HG03060 (cell line): ENCODE measurements around the gene CYS1.
A peak's percentile ranks its signal among the peaks of the same experiment; 100 is the strongest.

Source experiments
- ATAC-seq: cut with Tn5 transposase; IDR thresholded peaks from one replicate; pipeline ENCODE4 v1.9.1; 2021; ENCODE audit warnings: low read depth, moderate number of reproducible peaks; ENCODE audit not compliant: unreplicated experiment

CYS1 gene

GRCh38 chr2:10073706-10074105, 6.5 kb downstream of the CYS1 start:
- ATAC-seq: no peak

GRCh38 chr2:10072656-10073480, 7.3 kb downstream of the CYS1 start:
- peak; percentile 68 for ATAC-seq

- no peak for ATAC-seq
Observed at GRCh38 chr2:10071595-10071994, 8.6 kb downstream of the CYS1 start.

- no peak for ATAC-seq
Observed at GRCh38 chr2:10071176-10071575, 9.0 kb downstream of the CYS1 start.

GRCh38 chr2:10067881-10068280, 12.3 kb downstream of the CYS1 start:
- no peak for ATAC-seq

- ATAC-seq: no peak
Observed at GRCh38 chr2:10067330-10067729, 12.9 kb downstream of the CYS1 start.

GRCh38 chr2:10065773-10066055, 14.5 kb downstream of the CYS1 start:
- no peak for ATAC-seq

- no peak for ATAC-seq
Observed at GRCh38 chr2:10064932-10065772, 15.1 kb downstream of the CYS1 start.

- ATAC-seq: no peak
Observed at GRCh38 chr2:10063566-10063965, 16.6 kb downstream of the CYS1 start.

GRCh38 chr2:10062931-10063365, 17.3 kb downstream of the CYS1 start:
- ATAC-seq: no peak

GRCh38 chr2:10061221-10061925, 18.8 kb downstream of the CYS1 start:
- ATAC-seq: no peak

- no peak for ATAC-seq
Observed at GRCh38 chr2:10059552-10060335, 20.5 kb downstream of the CYS1 start.

- no peak for ATAC-seq
Observed at GRCh38 chr2:10059016-10059351, 21.2 kb downstream of the CYS1 start.

- ATAC-seq: no peak
Observed at GRCh38 chr2:10058251-10059015, 21.8 kb downstream of the CYS1 start.

GRCh38 chr2:10057231-10058107, 22.7 kb downstream of the CYS1 start:
- ATAC-seq: no peak

- no peak for ATAC-seq
Observed at GRCh38 chr2:10056439-10056838, 23.8 kb downstream of the CYS1 start.

GRCh38 chr2:10054976-10055375, 25.2 kb downstream of the CYS1 start:
- ATAC-seq: no peak

- no peak for ATAC-seq
Observed at GRCh38 chr2:10054424-10054823, 25.8 kb downstream of the CYS1 start.

GRCh38 chr2:10053351-10053750, 26.9 kb downstream of the CYS1 start:
- no peak for ATAC-seq
